Esophagus squamous epithelium (tissue), 4 donors: ENCODE data around the gene COL4A2.

Experiments used
- POLR2A ChIP-seq, 4 donors: fragments of 450-650 bp; IDR thresholded peaks; one replicate each; pipeline ENCODE4 v1.6.1; 2017; ENCODE audit warnings: antibody characterized with exemption in 4 of 4, mild to moderate bottlenecking in 4 of 4, moderate library complexity in 3 of 4
- TF ChIP-seq, protein P1 (sequence below), 6 experiments: fragments of 450-650 bp in 4 of 6; fragments of 200-600 bp in 2 of 6; sonication (generic) in 2 of 6; IDR thresholded peaks; one replicate each; pipeline ENCODE4 v1.5.1; 2016 to 2019; ENCODE audit warnings: antibody characterized with exemption in 6 of 6, mild to moderate bottlenecking in 4 of 6, moderate library complexity in 4 of 6

DNA sequence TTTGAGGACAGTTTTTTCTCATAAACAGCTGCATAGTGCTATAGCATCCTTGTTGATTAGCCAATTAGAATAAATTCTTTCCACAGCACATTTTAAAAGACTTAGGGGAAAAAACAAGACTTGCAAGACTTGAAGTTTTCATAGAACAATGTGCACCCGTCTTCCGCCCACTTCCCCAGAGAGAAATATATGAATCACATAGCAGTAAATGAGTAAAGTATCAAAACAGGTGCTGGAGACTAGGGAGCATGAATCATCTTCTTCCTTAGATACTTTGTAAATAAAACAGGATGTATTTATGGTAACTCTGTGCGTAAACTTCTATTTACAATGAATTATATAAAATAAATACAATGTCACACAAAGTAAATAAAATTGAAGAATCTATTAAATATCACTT is 75.1 kb downstream of the COL4A2 start:
- TF ChIP-seq, protein P1, sequence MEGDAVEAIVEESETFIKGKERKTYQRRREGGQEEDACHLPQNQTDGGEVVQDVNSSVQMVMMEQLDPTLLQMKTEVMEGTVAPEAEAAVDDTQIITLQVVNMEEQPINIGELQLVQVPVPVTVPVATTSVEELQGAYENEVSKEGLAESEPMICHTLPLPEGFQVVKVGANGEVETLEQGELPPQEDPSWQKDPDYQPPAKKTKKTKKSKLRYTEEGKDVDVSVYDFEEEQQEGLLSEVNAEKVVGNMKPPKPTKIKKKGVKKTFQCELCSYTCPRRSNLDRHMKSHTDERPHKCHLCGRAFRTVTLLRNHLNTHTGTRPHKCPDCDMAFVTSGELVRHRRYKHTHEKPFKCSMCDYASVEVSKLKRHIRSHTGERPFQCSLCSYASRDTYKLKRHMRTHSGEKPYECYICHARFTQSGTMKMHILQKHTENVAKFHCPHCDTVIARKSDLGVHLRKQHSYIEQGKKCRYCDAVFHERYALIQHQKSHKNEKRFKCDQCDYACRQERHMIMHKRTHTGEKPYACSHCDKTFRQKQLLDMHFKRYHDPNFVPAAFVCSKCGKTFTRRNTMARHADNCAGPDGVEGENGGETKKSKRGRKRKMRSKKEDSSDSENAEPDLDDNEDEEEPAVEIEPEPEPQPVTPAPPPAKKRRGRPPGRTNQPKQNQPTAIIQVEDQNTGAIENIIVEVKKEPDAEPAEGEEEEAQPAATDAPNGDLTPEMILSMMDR (IDR thresholded peaks at IDR 0.05), result no peak
- TF ChIP-seq POLR2A (IDR thresholded peaks at IDR 0.05), result no peak
